Mesenteric fat pad (tissue), 1 donor: ENCODE measurements around the gene GPC6. TPM values are rescaled to one million over a fixed set of nuclear protein-coding genes. Genes with fewer than 3 reads are reported as not detected.

ENCODE experiments used
- DNase-seq: peaks from one replicate; pipeline ENCODE4 v3.0.0-alpha.2; 2020; ENCODE audit warnings: low spot score
- total RNA-seq: library from RNA; stranded (reverse); fragmentation: NEBNext Ultra II Directional; extraction: Animal tissue kit (Norgen Biotek cat#: 25700); gene quantifications from one replicate; pipeline ENCODE4 v1.2.1, GENCODE V29; 2021
- donor health status: DM: yes; HTN: yes; CAD: no.

Gene GPC6
- total RNA-seq, 1 donor from 2014 or later, result 23.1 TPM

- no peak for DNase-seq
Observed at GRCh38 chr13:93882086-93882651, 655.6 kb downstream of the GPC6 start.

- DNase-seq, result no peak
Observed at GRCh38 chr13:93889430-93889951, 662.9 kb downstream of the GPC6 start.

- DNase-seq, result no peak
Observed at GRCh38 chr13:93899981-93900380, 673.4 kb downstream of the GPC6 start.

GRCh38 chr13:93900731-93901130, 674.1 kb downstream of the GPC6 start:
- no peak for DNase-seq

GRCh38 chr13:93903909-93904308, 677.3 kb downstream of the GPC6 start:
- DNase-seq, result no peak

- DNase-seq, result no peak
Observed at GRCh38 chr13:93915269-93915809, 688.7 kb downstream of the GPC6 start.

- DNase-seq, result no peak
Observed at GRCh38 chr13:93922063-93922855, 695.7 kb downstream of the GPC6 start.

GRCh38 chr13:93925990-93926389, 699.4 kb downstream of the GPC6 start:
- no peak for DNase-seq

GRCh38 chr13:93926425-93926824, 699.8 kb downstream of the GPC6 start:
- no peak for DNase-seq

- no peak for DNase-seq
Observed at GRCh38 chr13:93927431-93927830, 700.8 kb downstream of the GPC6 start.

- DNase-seq, result no peak
Observed at GRCh38 chr13:93932901-93933300, 706.3 kb downstream of the GPC6 start.

GRCh38 chr13:93936901-93937300, 710.3 kb downstream of the GPC6 start:
- DNase-seq, result no peak

GRCh38 chr13:93941444-93941843, 714.8 kb downstream of the GPC6 start:
- DNase-seq, result no peak

GRCh38 chr13:93942016-93942415, 715.4 kb downstream of the GPC6 start:
- DNase-seq, result no peak

- DNase-seq, result no peak
Observed at GRCh38 chr13:93945621-93946020, 719.0 kb downstream of the GPC6 start.

- DNase-seq, result no peak
Observed at GRCh38 chr13:93946994-93947393, 720.4 kb downstream of the GPC6 start.

GRCh38 chr13:93947651-93948050, 721.0 kb downstream of the GPC6 start:
- no peak for DNase-seq

GRCh38 chr13:93948162-93948922, 721.7 kb downstream of the GPC6 start:
- no peak for DNase-seq

GRCh38 chr13:93951108-93951507, 724.5 kb downstream of the GPC6 start:
- no peak for DNase-seq

GRCh38 chr13:93951951-93952350, 725.3 kb downstream of the GPC6 start:
- no peak for DNase-seq

GRCh38 chr13:93953841-93954240, 727.2 kb downstream of the GPC6 start:
- DNase-seq, result no peak

- DNase-seq, result no peak
Observed at GRCh38 chr13:93955904-93956303, 729.3 kb downstream of the GPC6 start.
